Psoas muscle (tissue), 8 donors: ENCODE data around the gene IKZF1. TPM values are rescaled to one million over a fixed set of nuclear protein-coding genes. Genes with fewer than 3 reads are reported as not detected.

Experiments
- ATAC-seq, 4 donors: fragments of 200-7000 bp; cut with Tn5 transposase; one replicate each; pipeline ENCODE4 v1.9.1; 2020; ENCODE audit warnings: moderate library complexity in 3 of 4, mild to moderate bottlenecking in 2 of 4
- DNase-seq, 2 donors: peaks; one replicate each; pipeline ENCODE4 v3.0.0-alpha.2; 2020
- H3K27ac ChIP-seq: fragments of 200-600 bp; one replicate; pipeline ENCODE4 v1.8.0; 2022
- H3K27me3 ChIP-seq, 3 donors: fragments of 200-600 bp in 1 of 3; one replicate each; pipeline versions ENCODE4 v1.6.1 to v1.8.0; 2013 to 2022; ENCODE audit warnings: low read length in 2 of 3, mild to moderate bottlenecking in 2 of 3, moderate library complexity in 1 of 3; ENCODE audit not compliant: insufficient read depth in 3 of 3
- H3K36me3 ChIP-seq, 2 donors: fragments of 200-600 bp in 1 of 2; one replicate each; pipeline versions ENCODE4 v1.6.1 to v1.8.0; 2013 to 2022; ENCODE audit warnings: low read depth in 1 of 2, mild to moderate bottlenecking in 1 of 2, moderate library complexity in 1 of 2; ENCODE audit not compliant: insufficient read depth in 1 of 2
- H3K4me1 ChIP-seq: fragments of 200-600 bp; one replicate; pipeline ENCODE4 v1.8.0; 2022
- H3K4me3 ChIP-seq: fragments of 200-600 bp; one replicate; pipeline ENCODE4 v1.8.0; 2022; ENCODE audit warnings: mild to moderate bottlenecking
- H3K9me3 ChIP-seq: fragments of 200-600 bp; one replicate; pipeline ENCODE4 v1.8.0; 2022
- CTCF ChIP-seq: fragments of 200-600 bp; IDR thresholded peaks from one replicate; pipeline ENCODE4 v1.8.0; 2022; ENCODE audit warnings: antibody characterized with exemption
- WGBS, 3 donors: extraction: QIAGEN DNeasy Blood & Tissue Kit; methylation state at CpG; one replicate each; pipeline versions ENCODE4 v1.1.6 to v1.1.7; 2013; 5-methylcytosine and 5-hydroxymethylcytosine counted together
- intact Hi-C, 2 donors: fragments of 100-400 bp; cut with DNase I; formaldehyde crosslinking; loops; one replicate each; pipeline versions ENCODE4 v1.11.0 to v1.14.2; 2022
- polyA plus RNA-seq, 3 donors: library from polyadenylated mRNA; stranded (reverse); fragments of 200-250 nt; gene quantifications; one replicate each; pipeline ENCODE4 v1.2.3, GENCODE V29; 2013
- total RNA-seq, 4 donors: library from RNA; stranded (reverse); fragmentation: NEBNext Ultra II Directional in 2 of 4; extraction: Animal tissue kit (Norgen Biotek cat#: 25700) in 2 of 4; gene quantifications; one replicate each; pipeline versions ENCODE4 v1.2.1 to v1.2.4, GENCODE V29; 2021 to 2023
- donor health status: healthy with polysubstance abuse.
- donor health status: DM: no; HTN: no; CAD: no; lungs with moderate emphysema.
- donor health status: Bipolar disorder and iron deficiency.
- donor health status: healthy.
- donor health status: DM: yes; HTN: yes; CAD: no.
- donor health status: DM: no; HTN: no; CAD: no.
- donor health status: DM: no; HTN: no; CAD: no.
- donor health status: DM: yes; HTN: yes; CAD: no.

IKZF1 gene
- total and polyA plus RNA-seq, 7 donors, result 0.18 to 2.0 (median 1.1) TPM

GRCh38 chr7:50411332-50411731, 106.8 kb downstream of the IKZF1 start:
- DNase-seq (no peak), ATAC-seq (no peak)
- no peaks in the 10 kb centered on the region for H3K9me3 ChIP-seq
- WGBS, 3 donors, result 80 to 92% (median 86%) methylated on average over 6 of the region's 6 CpGs
- TF ChIP-seq CTCF, result no peak
- H3K4me1 ChIP-seq, result no peaks in the 10 kb centered on the region
- no peak overlapping the region for H3K4me3 ChIP-seq
- H3K36me3 ChIP-seq, result no peaks in the 10 kb centered on the region
- H3K27me3 ChIP-seq, result no peaks in the 10 kb centered on the region
- H3K27ac ChIP-seq, result no peak overlapping the region
- intact Hi-C loops, result no loop called here

DNA sequence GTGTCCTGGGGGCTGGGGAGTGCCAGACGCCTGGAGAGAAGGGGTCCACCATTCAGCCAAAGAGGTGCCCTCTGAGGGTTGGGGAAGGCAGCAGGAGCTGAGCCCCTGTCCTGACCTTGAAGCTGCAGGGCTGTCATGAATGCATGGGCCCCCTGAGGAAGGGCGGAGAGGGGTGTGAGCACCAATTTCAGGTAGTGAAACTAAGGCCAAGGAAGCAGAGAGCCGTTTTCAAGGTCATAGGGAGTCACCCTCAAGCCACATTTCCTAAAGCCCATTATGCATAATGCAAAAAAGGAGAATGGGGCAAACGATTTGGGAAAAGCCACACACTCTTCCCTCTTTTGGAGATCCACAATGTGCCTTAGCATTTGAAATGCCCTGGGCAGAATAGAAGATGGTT, 108.5 kb downstream of the IKZF1 start:
- H3K36me3 ChIP-seq, result no peaks in the 10 kb centered on the region
- no peaks in the 10 kb centered on the region for H3K9me3 ChIP-seq
- H3K4me1 ChIP-seq, result no peaks in the 10 kb centered on the region
- 56 to 63% (median 58%) methylated on average over 4 of the region's 4 CpGs for WGBS, 3 donors
- intact Hi-C loops, result no loop called here
- H3K4me3 ChIP-seq, result no peak overlapping the region
- TF ChIP-seq CTCF, result no peak
- no peak for ATAC-seq
- no peak overlapping the region for H3K27ac ChIP-seq
- no peak for DNase-seq
- no peaks in the 10 kb centered on the region for H3K27me3 ChIP-seq

GRCh38 chr7:50413561-50413960, 109.0 kb downstream of the IKZF1 start:
- Histone ChIP-seq H3K27me3 (no peaks in the 10 kb centered on the region), H3K9me3 (no peaks in the 10 kb centered on the region), H3K4me1 (no peaks in the 10 kb centered on the region), H3K27ac (no peak overlapping the region), H3K4me3 (no peak overlapping the region), H3K36me3 (no peaks in the 10 kb centered on the region)
- WGBS, 3 donors, result 85 to 88% (median 85%) methylated on average over 7 of the region's 7 CpGs
- ATAC-seq (no peak), DNase-seq (no peak)
- TF ChIP-seq CTCF, result no peak
- intact Hi-C loops, result no loop called here

DNA sequence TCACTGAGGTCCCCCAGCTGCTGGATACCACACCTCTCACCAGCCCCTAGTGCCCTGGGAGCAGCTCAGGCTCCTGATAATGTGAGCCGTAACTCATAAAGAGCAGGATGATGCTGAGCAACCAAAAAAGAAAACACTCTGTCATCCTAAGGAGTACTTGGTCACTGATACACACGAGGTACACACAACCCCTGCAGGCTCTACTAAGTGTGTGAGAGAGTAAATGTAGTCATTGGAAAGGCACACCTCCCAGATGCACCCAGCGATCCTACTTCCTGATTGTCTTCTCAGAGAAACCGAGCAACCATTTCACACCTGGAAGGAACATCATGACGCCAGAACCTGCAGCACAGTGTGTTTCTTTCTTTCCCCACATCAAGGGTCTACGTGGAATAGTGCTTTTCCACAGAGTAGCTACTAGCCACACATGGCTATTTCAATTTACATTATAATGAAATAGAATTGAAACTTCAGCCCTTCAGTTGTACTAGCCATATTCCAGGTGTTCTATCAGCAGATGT, 111.4 kb downstream of the IKZF1 start:
- WGBS, 3 donors, result 68 to 71% (median 70%) methylated on average over 6 of the region's 6 CpGs
- intact Hi-C loops, result loop anchor here in 1 of 2 donors (2.0 to 5.0 kb wide), 2 partner anchors 274 to 327 kb away; no protein-coding TSS in a partner anchor
- no peaks in the 10 kb centered on the region for H3K27me3 ChIP-seq
- TF ChIP-seq CTCF, result no peak
- no peaks in the 10 kb centered on the region for H3K9me3 ChIP-seq
- DNase-seq, result no peak
- H3K27ac ChIP-seq, result no peak overlapping the region
- no peaks in the 10 kb centered on the region for H3K4me1 ChIP-seq
- H3K36me3 ChIP-seq, result no peaks in the 10 kb centered on the region
- ATAC-seq, result no peak
- no peak overlapping the region for H3K4me3 ChIP-seq

DNA sequence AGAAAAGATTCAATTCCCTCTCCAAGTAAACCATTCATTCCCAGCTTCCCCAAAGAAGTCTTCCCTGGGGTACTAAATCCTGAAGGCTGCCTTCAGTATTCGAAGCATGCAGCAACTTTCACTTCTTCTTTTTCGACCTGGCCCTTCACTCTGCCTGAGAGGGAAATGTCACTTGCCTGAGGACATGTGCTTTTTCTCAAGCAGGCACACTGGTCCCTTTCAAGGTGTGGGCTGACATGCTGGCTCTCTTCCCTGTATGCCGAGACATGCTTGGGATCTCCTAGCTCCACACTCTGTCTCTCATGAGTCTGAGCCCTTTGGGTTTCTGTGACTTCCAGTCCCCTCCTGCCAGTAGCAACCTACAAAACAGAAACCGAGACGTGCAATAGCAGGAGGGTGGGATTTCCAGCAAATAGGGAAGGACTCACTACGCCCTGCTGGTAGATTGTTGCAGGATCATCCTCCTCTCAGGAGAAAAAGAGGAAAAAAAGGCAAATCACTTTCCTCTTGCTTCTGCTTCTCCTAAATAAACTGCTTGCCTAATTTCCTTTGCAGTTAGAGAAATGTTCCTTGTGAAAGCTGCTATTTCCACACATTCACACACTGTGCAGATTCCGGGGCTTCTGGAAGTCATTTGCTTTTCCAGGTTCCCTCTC, 112.1 kb downstream of the IKZF1 start:
- Histone ChIP-seq H3K4me1 (no peaks in the 10 kb centered on the region), H3K27ac (no peak overlapping the region), H3K27me3 (no peaks in the 10 kb centered on the region), H3K36me3 (no peaks in the 10 kb centered on the region), H3K4me3 (no peak overlapping the region), H3K9me3 (no peaks in the 10 kb centered on the region)
- no peak for TF ChIP-seq CTCF
- DNase-seq (no peak), ATAC-seq (no peak)
- intact Hi-C loops, result loop anchor here in 1 of 2 donors (2.0 to 5.0 kb wide), 2 partner anchors 274 to 328 kb away; no protein-coding TSS in a partner anchor
- 64 to 69% (median 65%) methylated on average over 7 of the region's 7 CpGs for WGBS, 3 donors
